Mesendoderm (in vitro differentiated cells): ENCODE results near the gene ANXA9.

Experiments used
- DNase-seq: peaks from one replicate; pipeline ENCODE4 v3.0.0; 2013
- H2AK5ac ChIP-seq: 2 replicates; pipeline ENCODE4 v1.6.1; 2013; ENCODE audit warnings: low read length, inconsistent platforms
- H2BK120ac ChIP-seq: 2 replicates; pipeline ENCODE4 v1.6.1; 2013; ENCODE audit warnings: low read depth, mild to moderate bottlenecking, low read length, moderate library complexity, mixed read lengths
- H2BK15ac ChIP-seq: replicated peaks from 2 replicates; pipeline ENCODE4 v1.6.1; 2013; ENCODE audit warnings: low read depth, mild to moderate bottlenecking, moderate library complexity
- H2BK5ac ChIP-seq: 2 replicates; pipeline ENCODE4 v1.6.1; 2013; ENCODE audit warnings: low read length, inconsistent platforms
- H3K18ac ChIP-seq: 2 replicates; pipeline ENCODE4 v1.6.1; 2013; ENCODE audit warnings: mild to moderate bottlenecking, low read length, mixed read lengths
- H3K23ac ChIP-seq: one replicate; pipeline ENCODE4 v1.6.1; 2013; ENCODE audit warnings: low read length
- H3K27ac ChIP-seq: 2 replicates; pipeline ENCODE4 v1.5.1; 2013; ENCODE audit warnings: low read depth, mild to moderate bottlenecking, inconsistent platforms, low read length, moderate library complexity
- H3K27me3 ChIP-seq: 2 replicates; pipeline ENCODE4 v1.6.1; 2013; ENCODE audit warnings: low read length, control low read depth, mild to moderate bottlenecking, inconsistent platforms; ENCODE audit not compliant: insufficient read depth, poor library complexity
- H3K36me3 ChIP-seq: 2 replicates; pipeline ENCODE4 v1.6.1; 2013; ENCODE audit warnings: low read length, inconsistent platforms; ENCODE audit not compliant: control insufficient read depth, insufficient read depth
- H3K4ac ChIP-seq: one replicate; pipeline ENCODE4 v1.6.1; 2013; ENCODE audit warnings: low read depth, mild to moderate bottlenecking, low read length, moderate library complexity
- H3K4me1 ChIP-seq: 2 replicates; pipeline ENCODE4 v1.6.1; 2013; ENCODE audit warnings: low read depth, low read length, inconsistent platforms; ENCODE audit not compliant: control insufficient read depth
- H3K4me2 ChIP-seq: 2 replicates; pipeline ENCODE4 v1.6.1; 2013; ENCODE audit warnings: low read length
- H3K4me3 ChIP-seq: 2 replicates; pipeline ENCODE4 v1.5.1; 2013; ENCODE audit warnings: mild to moderate bottlenecking, low read length
- H3K56ac ChIP-seq: one replicate; pipeline ENCODE4 v1.6.1; 2013; ENCODE audit warnings: low read length
- H3K79me1 ChIP-seq: 2 replicates; pipeline ENCODE4 v1.6.1; 2013; ENCODE audit warnings: low read length, inconsistent platforms
- H3K79me2 ChIP-seq: 2 replicates; pipeline ENCODE4 v1.6.1; 2013; ENCODE audit warnings: mild to moderate bottlenecking, low read length; ENCODE audit not compliant: control insufficient read depth, insufficient read depth
- H3K9ac ChIP-seq: 2 replicates; pipeline ENCODE4 v1.6.1; 2013; ENCODE audit warnings: low read length, inconsistent platforms
- H4K5ac ChIP-seq: one replicate; pipeline ENCODE4 v1.6.1; 2013; ENCODE audit warnings: low read length
- H4K8ac ChIP-seq: one replicate; pipeline ENCODE4 v1.6.1; 2013; ENCODE audit warnings: low read depth, mild to moderate bottlenecking, control low read depth, low read length, moderate library complexity
- WGBS: extraction: QIAGEN DNeasy Blood & Tissue Kit; methylation state at CpG from one replicate; pipeline ENCODE4 v1.1.7; 2013; ENCODE audit warnings: low lambda C conversion rate, missing lambda C conversion rate; ENCODE audit not compliant: insufficient coverage; ENCODE audit errors: extremely low coverage; 5-methylcytosine and 5-hydroxymethylcytosine counted together

The ANXA9 gene

GRCh38 chr1:151013518-151013917, 31.4 kb downstream of the ANXA9 start:
- no peaks in the 10 kb centered on the region for H3K4me1 ChIP-seq
- H4K5ac ChIP-seq = no peak overlapping the region
- H3K18ac ChIP-seq = no peak overlapping the region
- H3K79me2 ChIP-seq = no peaks in the 10 kb centered on the region
- no peaks in the 10 kb centered on the region for H3K36me3 ChIP-seq
- H3K27me3 ChIP-seq = no peaks in the 10 kb centered on the region
- no peak overlapping the region for H2BK15ac ChIP-seq
- no peak overlapping the region for H3K9ac ChIP-seq
- H2BK120ac ChIP-seq = no peak overlapping the region
- no peak overlapping the region for H2AK5ac ChIP-seq
- H3K79me1 ChIP-seq = peaks cover under 1% of the 10 kb centered on the region
- no peak overlapping the region for H4K8ac ChIP-seq
- H3K4me2 ChIP-seq = no peak overlapping the region
- DNase-seq = peak; percentile 49
- no peak overlapping the region for H3K27ac ChIP-seq
- no peak overlapping the region for H3K4me3 ChIP-seq
- H3K56ac ChIP-seq = no peak overlapping the region
- H2BK5ac ChIP-seq = no peak overlapping the region
- no CpG with 5 or more reads among the region's 2 CpGs for WGBS
- H3K4ac ChIP-seq = no peak overlapping the region
- H3K23ac ChIP-seq = no peak overlapping the region

DNA sequence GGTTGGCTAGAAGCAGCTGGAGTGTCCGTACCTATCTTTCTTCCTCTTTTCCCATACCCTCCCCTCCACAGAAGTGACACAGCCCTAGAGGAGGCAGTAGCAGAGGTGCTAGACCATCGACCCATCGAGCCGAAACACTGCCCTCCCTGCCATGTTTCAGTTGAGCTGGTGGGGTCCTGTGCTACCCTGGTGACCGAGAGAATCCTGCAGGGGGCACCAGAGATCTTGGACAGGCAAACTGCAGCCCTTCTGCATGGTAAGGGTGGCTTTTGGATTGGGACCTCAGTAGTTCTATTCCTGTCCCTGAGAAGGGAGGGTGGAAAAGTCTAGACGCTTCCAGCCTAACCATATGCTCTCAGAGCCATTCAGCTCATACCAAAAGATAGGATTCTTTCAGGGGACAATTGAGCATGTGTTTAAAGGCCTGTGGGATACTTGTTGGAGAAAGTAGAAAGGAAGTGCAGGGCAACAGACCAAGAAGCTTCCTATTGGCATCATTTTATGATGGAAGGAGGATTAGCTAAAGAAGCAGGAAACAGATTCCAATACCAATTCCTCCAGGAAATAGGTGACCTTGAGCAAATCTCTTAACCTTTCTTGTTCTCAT, 42.6 kb downstream of the ANXA9 start:
- Histone ChIP-seq H3K27me3 (no peaks in the 10 kb centered on the region), H2AK5ac (no peak overlapping the region), H2BK15ac (no peak overlapping the region), H3K4me3 (no peak overlapping the region), H3K79me2 (no peaks in the 10 kb centered on the region), H3K27ac (no peak overlapping the region), H2BK120ac (no peak overlapping the region), H3K23ac (no peak overlapping the region), H3K4me1 (no peaks in the 10 kb centered on the region), H3K4me2 (no peak overlapping the region), H3K18ac (no peak overlapping the region), H2BK5ac (no peak overlapping the region), H3K79me1 (no peaks in the 10 kb centered on the region), H3K9ac (no peak overlapping the region), H3K4ac (no peak overlapping the region), H3K56ac (no peak overlapping the region), H3K36me3 (peaks cover 2% of the 10 kb centered on the region), H4K8ac (no peak overlapping the region), H4K5ac (no peak overlapping the region)
- peak; percentile 95 for DNase-seq
- no CpG with 5 or more reads among the region's 6 CpGs for WGBS

DNA sequence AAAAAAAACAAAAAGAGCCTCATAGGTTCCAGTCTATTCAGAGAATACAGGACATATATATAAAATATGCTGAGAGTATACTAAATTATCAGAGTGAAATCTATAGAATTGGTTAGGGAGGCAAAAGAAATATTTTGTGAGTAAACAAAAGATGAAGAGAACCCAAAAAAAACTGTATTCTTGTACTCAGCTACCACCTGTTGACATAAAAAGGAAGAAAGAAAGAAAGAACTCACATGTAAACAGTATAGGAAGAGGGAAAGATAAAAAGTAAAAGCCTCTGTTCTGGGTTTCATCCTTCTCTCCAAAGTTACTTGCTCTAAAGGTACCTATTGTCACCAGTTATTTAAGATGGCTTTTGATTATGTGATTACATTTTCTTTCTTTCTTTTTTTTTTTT, 44.4 kb downstream of the ANXA9 start:
- H3K9ac ChIP-seq = no peak overlapping the region
- H3K4ac ChIP-seq = no peak overlapping the region
- H3K4me1 ChIP-seq = no peaks in the 10 kb centered on the region
- H4K5ac ChIP-seq = no peak overlapping the region
- H3K4me3 ChIP-seq = no peak overlapping the region
- H2BK5ac ChIP-seq = no peak overlapping the region
- H2AK5ac ChIP-seq = no peak overlapping the region
- no peak for DNase-seq
- H3K27me3 ChIP-seq = no peaks in the 10 kb centered on the region
- no peak overlapping the region for H3K4me2 ChIP-seq
- no peak overlapping the region for H3K18ac ChIP-seq
- no peak overlapping the region for H2BK120ac ChIP-seq
- no peak overlapping the region for H3K27ac ChIP-seq
- no peak overlapping the region for H3K56ac ChIP-seq
- H2BK15ac ChIP-seq = no peak overlapping the region
- no peaks in the 10 kb centered on the region for H3K79me2 ChIP-seq
- no peak overlapping the region for H4K8ac ChIP-seq
- no peak overlapping the region for H3K23ac ChIP-seq
- peaks cover 2% of the 10 kb centered on the region for H3K36me3 ChIP-seq
- H3K79me1 ChIP-seq = no peaks in the 10 kb centered on the region

GRCh38 chr1:151032164-151032563, 50.1 kb downstream of the ANXA9 start:
- peaks cover 2% of the 10 kb centered on the region for H3K4me1 ChIP-seq
- no CpG with 5 or more reads among the region's 8 CpGs for WGBS

GRCh38 chr1:151035167-151035566, 53.1 kb downstream of the ANXA9 start:
- no peak overlapping the region for H2BK5ac ChIP-seq
- H3K4me1 ChIP-seq = peaks cover 2% of the 10 kb centered on the region
- H2AK5ac ChIP-seq = no peak overlapping the region
- no peak overlapping the region for H3K23ac ChIP-seq
- no peaks in the 10 kb centered on the region for H3K79me2 ChIP-seq
- no peak overlapping the region for H2BK15ac ChIP-seq
- WGBS = no CpG with 5 or more reads among the region's 3 CpGs
- no peaks in the 10 kb centered on the region for H3K27me3 ChIP-seq
- H3K79me1 ChIP-seq = no peaks in the 10 kb centered on the region
- H3K27ac ChIP-seq = no peak overlapping the region
- peaks cover 2% of the 10 kb centered on the region for H3K36me3 ChIP-seq
- no peak overlapping the region for H2BK120ac ChIP-seq
- no peak overlapping the region for H3K18ac ChIP-seq
- H3K4ac ChIP-seq = no peak overlapping the region
- H3K4me2 ChIP-seq = no peak overlapping the region
- no peak for DNase-seq
- no peak overlapping the region for H4K8ac ChIP-seq
- H4K5ac ChIP-seq = no peak overlapping the region
- no peak overlapping the region for H3K4me3 ChIP-seq
- H3K56ac ChIP-seq = no peak overlapping the region
- no peak overlapping the region for H3K9ac ChIP-seq

More at GRCh38 chr1:151032164-151032563, 50.1 kb downstream of the ANXA9 start:
- Histone ChIP-seq H3K79me2 (no peaks in the 10 kb centered on the region), H4K5ac (no peak overlapping the region), H2BK120ac (no peak overlapping the region), H3K4me2 (no peak overlapping the region), H2AK5ac (no peak overlapping the region), H3K18ac (no peak overlapping the region), H3K9ac (no peak overlapping the region), H3K79me1 (no peaks in the 10 kb centered on the region), H3K56ac (no peak overlapping the region), H3K4ac (no peak overlapping the region), H2BK5ac (no peak overlapping the region), H3K27ac (no peak overlapping the region), H3K4me3 (no peak overlapping the region), H3K36me3 (peaks cover 2% of the 10 kb centered on the region), H2BK15ac (no peak overlapping the region), H3K23ac (no peak overlapping the region), H4K8ac (no peak overlapping the region), H3K27me3 (no peaks in the 10 kb centered on the region)
- no peak for DNase-seq

DNA sequence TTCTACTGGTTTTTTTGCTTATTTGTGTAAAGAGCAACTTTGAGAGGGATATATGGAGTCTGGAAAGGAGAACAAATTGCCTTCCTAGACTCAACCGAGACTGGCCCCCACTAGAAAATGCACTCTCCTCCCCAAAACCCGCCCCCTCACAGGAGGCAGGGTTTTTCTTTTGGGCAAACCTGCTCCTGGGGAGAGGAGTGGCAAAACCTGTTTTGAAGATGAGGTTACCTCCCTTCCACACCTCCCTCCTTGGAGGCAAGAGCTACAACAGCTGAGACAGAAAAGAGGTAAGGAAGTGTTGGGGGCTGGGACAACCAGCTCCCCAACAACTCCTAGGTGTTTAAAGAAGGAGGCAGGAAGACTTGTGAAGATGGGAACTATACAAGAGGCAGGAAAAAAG, 54.3 kb downstream of the ANXA9 start, which contains the start of gene BNIPL:
BNIPL (plus strand) TSS at position 231 of the 400 bp plus-strand sequence; CDS start at position 371, 140 bp downstream.
- Histone ChIP-seq H3K23ac (no peak within 1 kb of the TSS), H2BK5ac (no peak within 1 kb of the TSS), H3K18ac (no peak within 1 kb of the TSS), H3K4me3 (no peak within 1 kb of the TSS), H2AK5ac (no peak within 1 kb of the TSS), H3K9ac (no peak within 1 kb of the TSS), H3K36me3 (peaks cover 2% of the 10 kb centered on the region), H3K56ac (no peak within 1 kb of the TSS), H2BK15ac (no peak within 1 kb of the TSS), H4K5ac (no peak within 1 kb of the TSS), H3K4me1 (peaks cover 2% of the 10 kb centered on the region), H2BK120ac (no peak within 1 kb of the TSS), H3K79me1 (no peaks in the 10 kb centered on the region), H3K4me2 (no peak within 1 kb of the TSS), H4K8ac (no peak within 1 kb of the TSS), H3K27ac (no peak within 1 kb of the TSS), H3K79me2 (no peaks in the 10 kb centered on the region), H3K4ac (no peak within 1 kb of the TSS), H3K27me3 (no peaks in the 10 kb centered on the region)
- peak; percentile 29 for DNase-seq
- no CpG with 5 or more reads among the region's 2 CpGs for WGBS
